ENCODE results near the gene DST. TPM values are rescaled to one million over a fixed set of nuclear protein-coding genes. Genes with fewer than 3 reads are reported as not detected.

Gene DST
- total and polyA plus RNA-seq, 2 of the 8 experiments (the other 6 are each of a cell fraction or from before 2014, with no cell fraction given) = 49.4 to 116 TPM

DNA sequence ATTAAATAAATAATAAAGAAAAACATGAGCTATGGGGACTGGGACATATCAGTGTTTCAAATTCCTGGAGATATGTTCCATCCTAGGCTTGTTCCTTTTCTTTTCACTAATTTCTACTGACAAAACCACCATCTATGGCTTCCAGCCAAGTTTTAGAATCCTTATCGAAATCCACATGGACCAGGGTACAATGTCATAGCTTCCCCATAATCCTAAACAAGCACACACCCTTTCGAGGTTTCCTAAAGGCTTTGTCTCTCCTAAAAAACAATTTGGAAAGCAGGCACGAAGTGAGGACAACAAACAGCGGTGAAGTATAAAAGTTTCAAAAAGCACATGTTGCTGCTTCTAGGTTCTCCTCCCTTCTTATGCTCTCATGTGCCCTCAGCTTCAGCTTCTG, 13.3 kb upstream of the DST start:
- POLR2A ChIA-PET (ENCODE audit: partially characterized antibody) = interaction anchor here (1.5 kb wide), 1 partner anchor 11 kb away, joined by 3 read pairs; no protein-coding TSS in a partner anchor
- H3K36me3 ChIP-seq (ENCODE audit: control insufficient read depth in 2 of 4, insufficient read depth in 4 of 4, low read length in 3 of 4) = no peaks in the 10 kb centered on the region
- no peak overlapping the region for H4K5ac ChIP-seq (ENCODE audit: insufficient read length, low read depth, low read length)
- H2BK20ac ChIP-seq (ENCODE audit: low read length) = no peak overlapping the region
- no peak overlapping the region for H2BK120ac ChIP-seq (replicated peaks; ENCODE audit: low read depth, low read length)
- H2BK12ac ChIP-seq (ENCODE audit: low read depth, low read length) = no peak overlapping the region
- H3K4me2 ChIP-seq (ENCODE audit: insufficient read depth in 1 of 2, low read depth in 2 of 2, low read length in 2 of 2) = no peak overlapping the region
- no peak overlapping the region for H2BK15ac ChIP-seq (ENCODE audit: low read length)
- H4K91ac ChIP-seq (replicated peaks; ENCODE audit: insufficient read length, low read length) = no peak overlapping the region
- no peak overlapping the region for H3K14ac ChIP-seq (ENCODE audit: insufficient read length)
- no peak overlapping the region for H3K4me3 ChIP-seq (ENCODE audit: extremely low read depth in 1 of 4, insufficient read depth in 2 of 4, low read depth in 3 of 4, low read length in 4 of 4)
- 87% methylated on average over 4 of the region's 4 CpGs; no CpG with 5 or more reads in 1 of the 2 experiments for WGBS, 2 experiments (ENCODE audit: extremely low coverage in 1 of 2, insufficient coverage in 1 of 2, insufficient read length in 1 of 2, insufficient replicate concordance in 2 of 2, low coverage in 1 of 2, low lambda C conversion rate in 2 of 2, missing lambda C conversion rate in 1 of 2)
- H2AFZ ChIP-seq (ENCODE audit: low read length) = no peak overlapping the region
- peaks cover 0 to 11% of the 10 kb centered on the region in 2 experiments; a peak in 2 of 4 replicates for H3K79me2 ChIP-seq (ENCODE audit: control insufficient read depth in 1 of 2, insufficient read depth in 2 of 2, low read length in 2 of 2)
- H4K20me1 ChIP-seq (replicated peaks in 1 of 2; ENCODE audit: control insufficient read depth in 1 of 2, insufficient read depth in 2 of 2, low read length in 2 of 2) = no peaks in the 10 kb centered on the region
- H3K4me1 ChIP-seq (replicated peaks in 1 of 4; ENCODE audit: control insufficient read depth in 3 of 4, insufficient read depth in 4 of 4, low read length in 3 of 4) = peaks cover 0 to 5% (median 4%) of the 10 kb centered on the region in 4 experiments; a peak in 4 of 7 replicates
- H3K56ac ChIP-seq (replicated peaks; ENCODE audit: insufficient read length, low read depth, low read length) = no peak overlapping the region
- CTCF ChIA-PET (ENCODE audit: partially characterized antibody) = interaction anchor here (1.0 kb wide), 1 partner anchor 63 kb away, joined by 3 read pairs; no protein-coding TSS in a partner anchor
- no peak overlapping the region for H2BK5ac ChIP-seq (ENCODE audit: low read depth, low read length)
- H3K18ac ChIP-seq (ENCODE audit: extremely low read depth, low read length) = no peak overlapping the region
- no peak overlapping the region for H3K27ac ChIP-seq (ENCODE audit: low read depth, low read length)
- no peaks in the 10 kb centered on the region for H3K79me1 ChIP-seq (ENCODE audit: low read depth, low read length)
- H3K4ac ChIP-seq (replicated peaks; ENCODE audit: insufficient read length, low read depth, low read length) = no peak overlapping the region
- H3K9ac ChIP-seq (replicated peaks in 1 of 4; ENCODE audit: extremely low read depth in 1 of 4, low read depth in 3 of 4, low read length in 3 of 4) = no peak overlapping the region
- no peaks in the 10 kb centered on the region for H3K9me3 ChIP-seq (ENCODE audit: insufficient read depth in 2 of 2, low read depth in 1 of 2, low read length in 1 of 2)
- no peak overlapping the region for H3K23ac ChIP-seq (ENCODE audit: insufficient read length)
- no peak overlapping the region for H2AK5ac ChIP-seq (ENCODE audit: low read depth, low read length)
- no peaks in the 10 kb centered on the region; the same call in 1 of the 2 replicates for H3K23me2 ChIP-seq (ENCODE audit: low read depth, low read length)
- FAIRE-seq (no peak), DNase-seq (ENCODE audit: low read depth in 1 of 2, low spot score in 2 of 2) (no peak)
- H3K27me3 ChIP-seq (replicated peaks in 1 of 4; ENCODE audit: control insufficient read depth in 3 of 4, extremely low read depth in 1 of 4, insufficient read depth in 3 of 4, low read length in 3 of 4) = no peaks in the 10 kb centered on the region
- no peak overlapping the region for H4K8ac ChIP-seq (ENCODE audit: extremely low read depth, insufficient read depth, low read length)
- no peak for TF ChIP-seq POLR2AphosphoS5 (IDR thresholded peaks at IDR 0.05; ENCODE audit: low read depth, low read length)
- no peak for TF ChIP-seq ASH2L (IDR thresholded peaks at IDR 0.05; ENCODE audit: low read length)
- no peak for TF ChIP-seq TAF1 (IDR thresholded peaks at IDR 0.05; ENCODE audit: low read depth, low read length)
- TF ChIP-seq CBX8 (IDR thresholded peaks at IDR 0.05; ENCODE audit: borderline replicate concordance, low read depth, low read length) = no peak
- TF ChIP-seq, protein P1, sequence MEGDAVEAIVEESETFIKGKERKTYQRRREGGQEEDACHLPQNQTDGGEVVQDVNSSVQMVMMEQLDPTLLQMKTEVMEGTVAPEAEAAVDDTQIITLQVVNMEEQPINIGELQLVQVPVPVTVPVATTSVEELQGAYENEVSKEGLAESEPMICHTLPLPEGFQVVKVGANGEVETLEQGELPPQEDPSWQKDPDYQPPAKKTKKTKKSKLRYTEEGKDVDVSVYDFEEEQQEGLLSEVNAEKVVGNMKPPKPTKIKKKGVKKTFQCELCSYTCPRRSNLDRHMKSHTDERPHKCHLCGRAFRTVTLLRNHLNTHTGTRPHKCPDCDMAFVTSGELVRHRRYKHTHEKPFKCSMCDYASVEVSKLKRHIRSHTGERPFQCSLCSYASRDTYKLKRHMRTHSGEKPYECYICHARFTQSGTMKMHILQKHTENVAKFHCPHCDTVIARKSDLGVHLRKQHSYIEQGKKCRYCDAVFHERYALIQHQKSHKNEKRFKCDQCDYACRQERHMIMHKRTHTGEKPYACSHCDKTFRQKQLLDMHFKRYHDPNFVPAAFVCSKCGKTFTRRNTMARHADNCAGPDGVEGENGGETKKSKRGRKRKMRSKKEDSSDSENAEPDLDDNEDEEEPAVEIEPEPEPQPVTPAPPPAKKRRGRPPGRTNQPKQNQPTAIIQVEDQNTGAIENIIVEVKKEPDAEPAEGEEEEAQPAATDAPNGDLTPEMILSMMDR (IDR thresholded peaks at IDR 0.05; ENCODE audit: control extremely low read depth in 1 of 3, insufficient read depth in 1 of 3, low read depth in 1 of 3, low read length in 3 of 3) = no peak
- no peak for TF ChIP-seq FOSL1 (IDR thresholded peaks at IDR 0.05; ENCODE audit: insufficient read depth, low read depth, low read length)
- TF ChIP-seq PHF8 (conservative IDR thresholded peaks at IDR 0.05; ENCODE audit: low read depth, low read length) = no peak
- TF ChIP-seq, protein P2, sequence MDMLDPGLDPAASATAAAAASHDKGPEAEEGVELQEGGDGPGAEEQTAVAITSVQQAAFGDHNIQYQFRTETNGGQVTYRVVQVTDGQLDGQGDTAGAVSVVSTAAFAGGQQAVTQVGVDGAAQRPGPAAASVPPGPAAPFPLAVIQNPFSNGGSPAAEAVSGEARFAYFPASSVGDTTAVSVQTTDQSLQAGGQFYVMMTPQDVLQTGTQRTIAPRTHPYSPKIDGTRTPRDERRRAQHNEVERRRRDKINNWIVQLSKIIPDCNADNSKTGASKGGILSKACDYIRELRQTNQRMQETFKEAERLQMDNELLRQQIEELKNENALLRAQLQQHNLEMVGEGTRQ (IDR thresholded peaks at IDR 0.05; ENCODE audit: low read length) = no peak
- TF ChIP-seq GTF2F1 (IDR thresholded peaks at IDR 0.05; ENCODE audit: borderline replicate concordance, low read depth, low read length) = no peak
- TF ChIP-seq CBX5 (IDR thresholded peaks at IDR 0.05; ENCODE audit: low read depth, low read length) = no peak
